Transverse colon (tissue), 4 donors: Measurements from ENCODE around the gene STIM1.

Source experiments
- POLR2A ChIP-seq: fragments of 450-650 bp; IDR thresholded peaks from one replicate; pipeline ENCODE4 v1.6.1; 2016; ENCODE audit warnings: antibody characterized with exemption, mild to moderate bottlenecking, moderate library complexity
- POLR2AphosphoS5 ChIP-seq, 3 donors: sonication (generic); formaldehyde crosslinking; IDR thresholded peaks; one replicate each; pipeline ENCODE4 v1.6.1; 2016; ENCODE audit warnings: antibody characterized with exemption in 3 of 3
- TF ChIP-seq, protein P1 (sequence below), 5 experiments: fragments of 200-600 bp in 3 of 5; fragments of 450-650 bp in 2 of 5; sonication (generic) in 3 of 5; IDR thresholded peaks; 1 replicate in 2 of 5; 2 replicates in 3 of 5; pipeline ENCODE4 v1.5.1; 2016 to 2017; ENCODE audit warnings: antibody characterized with exemption in 5 of 5, inconsistent platforms in 3 of 5, mild to moderate bottlenecking in 2 of 5, moderate library complexity in 1 of 5

DNA sequence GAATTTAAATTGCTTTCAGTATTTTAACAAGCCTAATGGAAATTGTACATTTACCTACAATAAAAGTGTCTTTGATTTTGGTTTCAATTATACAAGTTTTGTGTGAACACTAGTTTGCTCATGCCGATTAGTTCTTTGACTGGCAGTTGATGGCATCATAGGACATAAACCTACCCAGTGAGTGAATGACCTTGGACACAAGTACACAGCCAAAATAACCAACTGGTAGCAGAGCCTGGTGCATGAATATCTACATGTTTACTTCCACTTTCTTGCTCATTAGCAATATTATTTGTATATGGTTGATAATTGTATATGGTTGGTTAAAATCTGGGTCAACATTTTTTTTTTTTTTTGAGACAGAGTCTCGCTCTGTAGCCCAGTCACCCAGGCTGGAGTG lies 37.8 kb downstream of the STIM1 start:
- no peak for TF ChIP-seq POLR2A
- TF ChIP-seq, protein P1, sequence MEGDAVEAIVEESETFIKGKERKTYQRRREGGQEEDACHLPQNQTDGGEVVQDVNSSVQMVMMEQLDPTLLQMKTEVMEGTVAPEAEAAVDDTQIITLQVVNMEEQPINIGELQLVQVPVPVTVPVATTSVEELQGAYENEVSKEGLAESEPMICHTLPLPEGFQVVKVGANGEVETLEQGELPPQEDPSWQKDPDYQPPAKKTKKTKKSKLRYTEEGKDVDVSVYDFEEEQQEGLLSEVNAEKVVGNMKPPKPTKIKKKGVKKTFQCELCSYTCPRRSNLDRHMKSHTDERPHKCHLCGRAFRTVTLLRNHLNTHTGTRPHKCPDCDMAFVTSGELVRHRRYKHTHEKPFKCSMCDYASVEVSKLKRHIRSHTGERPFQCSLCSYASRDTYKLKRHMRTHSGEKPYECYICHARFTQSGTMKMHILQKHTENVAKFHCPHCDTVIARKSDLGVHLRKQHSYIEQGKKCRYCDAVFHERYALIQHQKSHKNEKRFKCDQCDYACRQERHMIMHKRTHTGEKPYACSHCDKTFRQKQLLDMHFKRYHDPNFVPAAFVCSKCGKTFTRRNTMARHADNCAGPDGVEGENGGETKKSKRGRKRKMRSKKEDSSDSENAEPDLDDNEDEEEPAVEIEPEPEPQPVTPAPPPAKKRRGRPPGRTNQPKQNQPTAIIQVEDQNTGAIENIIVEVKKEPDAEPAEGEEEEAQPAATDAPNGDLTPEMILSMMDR (IDR thresholded peaks at IDR 0.05), result no peak
- no peak for TF ChIP-seq POLR2AphosphoS5 (IDR thresholded peaks at IDR 0.05)
